GM12878 (cell line): Measurements from ENCODE around the gene TMEM176B.

Source experiments
- EZH2 ChIP-seq: IDR thresholded peaks from 2 replicates; pipeline ENCODE4 v1.6.1; 2012; ENCODE audit warnings: low read depth, mild to moderate bottlenecking, control low read depth, inconsistent platforms, low read length, borderline replicate concordance; ENCODE audit not compliant: control insufficient read depth
- TF ChIP-seq, protein P1 (sequence below): IDR thresholded peaks from 2 replicates; pipeline ENCODE4 v1.6.1; 2012; ENCODE audit warnings: low read length, inconsistent platforms

DNA sequence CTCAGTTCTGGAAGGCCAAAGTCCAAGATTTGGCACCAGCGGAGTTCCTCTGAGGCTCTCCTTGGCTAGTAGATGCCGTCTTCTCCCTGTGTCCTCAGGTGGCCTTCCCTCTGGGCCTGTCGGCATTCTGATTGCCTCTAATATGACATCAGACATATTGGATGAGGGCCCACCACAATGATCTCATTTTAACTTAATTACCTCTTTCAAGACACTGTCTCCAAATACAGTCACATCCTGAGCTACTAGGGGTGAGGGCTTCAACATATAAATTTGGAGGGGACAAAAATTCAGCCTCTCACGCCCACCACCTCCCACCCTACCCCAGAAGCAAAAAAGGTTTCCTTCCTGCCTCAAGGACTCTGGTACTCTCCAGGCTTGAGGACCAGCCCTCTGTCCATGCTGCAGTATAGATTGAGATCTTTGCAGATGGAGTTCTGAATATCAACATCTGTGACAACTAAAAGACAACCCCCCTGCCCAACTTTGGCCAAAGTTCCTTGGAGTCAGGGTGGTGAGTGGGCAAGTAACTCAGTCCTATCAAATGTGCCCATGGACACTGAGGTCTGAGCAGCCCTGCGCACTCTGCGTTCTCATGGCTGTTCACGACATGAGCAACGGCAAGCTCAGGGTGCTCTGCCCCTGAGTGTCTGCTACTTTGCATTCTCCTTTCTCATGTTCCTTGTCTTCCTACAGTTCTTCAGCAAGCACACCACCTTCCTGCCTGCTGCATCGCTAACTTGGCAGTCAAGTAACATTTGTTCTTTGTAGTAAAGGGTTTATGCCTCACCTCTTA, 11.5 kb downstream of the TMEM176B start:
- TF ChIP-seq, protein P1, sequence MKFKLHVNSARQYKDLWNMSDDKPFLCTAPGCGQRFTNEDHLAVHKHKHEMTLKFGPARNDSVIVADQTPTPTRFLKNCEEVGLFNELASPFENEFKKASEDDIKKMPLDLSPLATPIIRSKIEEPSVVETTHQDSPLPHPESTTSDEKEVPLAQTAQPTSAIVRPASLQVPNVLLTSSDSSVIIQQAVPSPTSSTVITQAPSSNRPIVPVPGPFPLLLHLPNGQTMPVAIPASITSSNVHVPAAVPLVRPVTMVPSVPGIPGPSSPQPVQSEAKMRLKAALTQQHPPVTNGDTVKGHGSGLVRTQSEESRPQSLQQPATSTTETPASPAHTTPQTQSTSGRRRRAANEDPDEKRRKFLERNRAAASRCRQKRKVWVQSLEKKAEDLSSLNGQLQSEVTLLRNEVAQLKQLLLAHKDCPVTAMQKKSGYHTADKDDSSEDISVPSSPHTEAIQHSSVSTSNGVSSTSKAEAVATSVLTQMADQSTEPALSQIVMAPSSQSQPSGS: no peak
- no peak for TF ChIP-seq EZH2
